ENCODE data around the gene SDK1. TPM values are rescaled to one million over a fixed set of nuclear protein-coding genes. Genes with fewer than 3 reads are reported as not detected.

Gene SDK1
- total RNA-seq, 1 donor from 2014 or later = 16.7 TPM

GRCh38 chr7:4185721-4186512 is 884.9 kb downstream of the SDK1 start:
- DNase-seq (ENCODE audit: extremely low spot score in 2 of 2) = no peak
- H3K4me3 ChIP-seq = no peak overlapping the region
- TF ChIP-seq CTCF (IDR thresholded peaks at IDR 0.05) = no peak
- TF ChIP-seq POLR2AphosphoS5 (IDR thresholded peaks at IDR 0.05; ENCODE audit: insufficient read depth in 1 of 2, low read depth in 1 of 2) = no peak
- no peak for TF ChIP-seq POLR2A (IDR thresholded peaks at IDR 0.05)
- H3K4me1 ChIP-seq = peaks cover 40% of the 10 kb centered on the region
- no peaks in the 10 kb centered on the region for H3K9me3 ChIP-seq
- H3K27ac ChIP-seq = peak overlapping the region; percentile 61
- no peaks in the 10 kb centered on the region for H3K36me3 ChIP-seq
- H3K27me3 ChIP-seq = no peaks in the 10 kb centered on the region
- intact Hi-C loops (cut with DNase I) = no loop called here

DNA sequence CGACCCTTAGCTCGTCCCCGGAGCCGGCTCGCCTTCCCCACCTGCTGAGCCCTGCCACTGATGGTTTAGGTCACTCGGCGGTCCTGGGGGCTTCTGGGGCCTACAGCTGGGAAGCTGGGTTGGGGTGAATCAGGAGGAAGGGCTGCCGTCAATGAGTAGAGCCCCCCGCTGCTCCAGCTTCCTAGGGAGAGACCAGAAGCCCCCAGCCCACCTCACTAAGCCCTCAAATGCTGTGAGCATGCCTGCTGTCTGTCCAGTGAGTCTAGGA is 885.4 kb downstream of the SDK1 start:
- Histone ChIP-seq H3K4me3 (no peak overlapping the region), H3K9me3 (no peaks in the 10 kb centered on the region), H3K36me3 (no peaks in the 10 kb centered on the region), H3K4me1 (peaks cover 42% of the 10 kb centered on the region), H3K27ac (peak overlapping the region; percentile 61), H3K27me3 (no peaks in the 10 kb centered on the region)
- intact Hi-C loops (cut with DNase I) = no loop called here
- TF ChIP-seq CTCF (IDR thresholded peaks at IDR 0.05) (no peak), POLR2AphosphoS5 (IDR thresholded peaks at IDR 0.05; ENCODE audit: insufficient read depth in 1 of 2, low read depth in 1 of 2) (no peak), POLR2A (IDR thresholded peaks at IDR 0.05) (no peak)
- no peak for DNase-seq (ENCODE audit: extremely low spot score in 2 of 2)

DNA sequence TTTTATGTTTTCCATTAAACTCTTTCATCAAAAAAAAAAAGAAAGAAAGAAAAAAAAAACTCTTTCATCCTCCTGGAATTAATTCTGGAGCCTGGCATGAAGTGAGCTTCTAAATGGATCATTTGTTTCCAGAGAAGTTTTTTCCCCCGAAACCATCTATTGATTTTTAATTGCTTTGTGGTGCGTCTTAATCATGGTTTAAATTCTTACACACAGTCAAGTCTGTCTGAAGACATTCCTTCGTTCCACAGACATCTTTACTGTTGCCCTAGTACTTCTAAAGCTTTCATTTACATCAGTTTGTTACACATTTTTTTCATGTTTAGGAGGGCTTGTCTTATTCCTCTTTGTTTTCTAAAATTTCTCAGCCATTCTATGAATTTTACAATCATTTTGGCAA is 887.6 kb downstream of the SDK1 start:
- TF ChIP-seq POLR2A (IDR thresholded peaks at IDR 0.05) = no peak
- Histone ChIP-seq H3K4me3 (no peak overlapping the region), H3K27me3 (no peaks in the 10 kb centered on the region), H3K27ac (peak overlapping the region; percentile 45), H3K4me1 (peaks cover 45% of the 10 kb centered on the region), H3K9me3 (no peaks in the 10 kb centered on the region), H3K36me3 (no peaks in the 10 kb centered on the region)
- DNase-seq (ENCODE audit: extremely low spot score in 2 of 2) = no peak
- intact Hi-C loops (cut with DNase I) = no loop called here

- intact Hi-C loops (cut with DNase I) = no loop called here
- H3K36me3 ChIP-seq = no peaks in the 10 kb centered on the region
Measured at GRCh38 chr7:4189131-4189570, 888.1 kb downstream of the SDK1 start.

DNA sequence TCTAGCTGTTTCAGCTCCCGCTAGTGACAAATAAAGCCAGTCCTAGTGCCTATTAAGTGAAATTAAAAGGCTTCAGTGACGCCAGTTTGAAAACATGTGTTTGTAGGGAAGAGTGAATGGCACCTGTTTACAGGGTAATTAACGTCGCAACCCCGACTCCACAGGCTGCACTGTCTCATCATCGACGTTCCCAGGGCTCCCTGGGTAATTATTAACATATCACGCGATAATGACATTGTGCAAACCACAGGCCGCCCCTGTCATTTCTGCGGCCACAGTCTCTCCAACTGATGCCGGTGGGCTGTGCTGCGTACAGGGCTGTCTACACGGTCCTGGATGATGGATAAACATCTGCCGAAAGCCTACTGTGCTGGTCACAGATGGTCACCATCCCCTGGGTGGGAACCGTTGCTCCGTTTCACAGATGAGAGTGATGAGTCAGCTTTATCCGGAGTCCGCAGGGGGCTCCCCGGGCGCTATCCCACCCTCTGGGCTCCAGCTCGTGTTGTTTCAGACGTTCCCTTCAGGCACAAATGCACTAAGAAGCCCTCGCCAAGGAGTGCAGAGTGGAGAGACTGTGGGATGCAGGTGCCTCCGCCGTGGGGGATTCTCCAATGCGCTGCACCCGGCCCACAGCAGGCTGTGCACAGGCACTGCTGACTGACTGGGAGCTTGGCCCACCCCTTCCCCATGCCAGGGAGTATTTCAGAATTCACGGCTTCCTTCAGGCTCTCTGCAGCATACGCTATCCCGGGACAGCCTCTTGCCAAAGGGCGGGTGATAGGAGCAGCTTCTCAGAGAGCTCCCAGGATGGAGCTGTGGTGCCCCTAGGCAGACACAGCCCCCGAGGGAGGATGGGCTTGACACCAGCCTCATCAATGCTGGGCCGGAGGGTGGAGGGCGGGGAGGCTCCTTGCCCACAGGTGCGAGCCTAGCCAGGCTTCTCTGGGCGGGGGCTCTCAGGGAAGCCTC is 889.2 kb downstream of the SDK1 start:
- intact Hi-C loops (cut with DNase I) = no loop called here
- TF ChIP-seq CTCF (IDR thresholded peaks at IDR 0.05) = no peak
- H3K27me3 ChIP-seq = no peaks in the 10 kb centered on the region
- H3K4me3 ChIP-seq = no peak overlapping the region
- H3K4me1 ChIP-seq = peaks cover 48% of the 10 kb centered on the region
- H3K9me3 ChIP-seq = no peaks in the 10 kb centered on the region
- peak overlapping the region; percentile 44 for H3K27ac ChIP-seq
- DNase-seq (ENCODE audit: extremely low spot score in 2 of 2) = no peak
- H3K36me3 ChIP-seq = no peaks in the 10 kb centered on the region

More at GRCh38 chr7:4189131-4189570, 888.1 kb downstream of the SDK1 start:
- no peaks in the 10 kb centered on the region for H3K9me3 ChIP-seq
- peak overlapping the region; percentile 45 for H3K27ac ChIP-seq
- H3K27me3 ChIP-seq = no peaks in the 10 kb centered on the region
- peak in 1 of 2 donors; percentile 94 for DNase-seq (ENCODE audit: extremely low spot score in 2 of 2)
- TF ChIP-seq POLR2AphosphoS5 (IDR thresholded peaks at IDR 0.05; ENCODE audit: insufficient read depth in 1 of 2, low read depth in 1 of 2) = peak; percentile 79 to 87
- TF ChIP-seq POLR2A (IDR thresholded peaks at IDR 0.05) = no peak
- peaks cover 45% of the 10 kb centered on the region for H3K4me1 ChIP-seq
- H3K4me3 ChIP-seq = no peak overlapping the region

Measured in vagina (tissue), 2 donors.